Uterus (tissue), 2 donors: ENCODE measurements around the gene DAB2IP.

Experiments used
- CTCF ChIP-seq, 4 experiments: fragments of 200-600 bp in 2 of 4; fragments of 450-650 bp in 2 of 4; sonication (generic) in 2 of 4; IDR thresholded peaks; one replicate each; pipeline ENCODE4 v1.5.1; 2016 to 2019; ENCODE audit warnings: antibody characterized with exemption in 4 of 4, mild to moderate bottlenecking in 2 of 4, moderate library complexity in 1 of 4
- POLR2A ChIP-seq, 2 donors: fragments of 450-650 bp; IDR thresholded peaks; one replicate each; pipeline ENCODE4 v1.6.1; 2016; ENCODE audit warnings: antibody characterized with exemption in 2 of 2, mild to moderate bottlenecking in 1 of 2, moderate library complexity in 1 of 2

GRCh38 chr9:121780177-121781040, 129.0 kb downstream of the DAB2IP start:
- no peak for TF ChIP-seq CTCF (IDR thresholded peaks at IDR 0.05)
- TF ChIP-seq POLR2A (IDR thresholded peaks at IDR 0.05), result no peak
